Muscle layer of duodenum (tissue), 2 donors: ENCODE results near the gene PRSS53.

ENCODE experiments used
- H3K27ac ChIP-seq: one replicate; pipeline ENCODE4 v1.7.0; 2013; ENCODE audit warnings: mild to moderate bottlenecking, low read length
- H3K27me3 ChIP-seq: one replicate; pipeline ENCODE4 v1.7.0; 2013; ENCODE audit warnings: low read depth, mild to moderate bottlenecking, control low read depth, low read length
- H3K36me3 ChIP-seq, 2 donors: one replicate each; pipeline ENCODE4 v1.7.0; 2013; ENCODE audit warnings: low read length in 2 of 2, control low read depth in 1 of 2, mild to moderate bottlenecking in 1 of 2; ENCODE audit not compliant: insufficient read depth in 2 of 2, control insufficient read depth in 1 of 2
- H3K4me1 ChIP-seq, 2 donors: one replicate each; pipeline ENCODE4 v1.7.0; 2013; ENCODE audit warnings: low read length in 2 of 2, mild to moderate bottlenecking in 2 of 2, control low read depth in 1 of 2, moderate library complexity in 1 of 2; ENCODE audit not compliant: insufficient read depth in 2 of 2, control insufficient read depth in 1 of 2
- H3K4me3 ChIP-seq, 2 donors: one replicate each; pipeline ENCODE4 v1.7.0; 2013; ENCODE audit warnings: low read length in 2 of 2, low read depth in 1 of 2, mild to moderate bottlenecking in 1 of 2
- H3K9me3 ChIP-seq, 2 donors: one replicate each; pipeline ENCODE4 v1.7.0; 2013; ENCODE audit warnings: low read length in 2 of 2, control low read depth in 1 of 2, mild to moderate bottlenecking in 1 of 2; ENCODE audit not compliant: control insufficient read depth in 1 of 2
- donor health status: healthy.

The PRSS53 gene

DNA sequence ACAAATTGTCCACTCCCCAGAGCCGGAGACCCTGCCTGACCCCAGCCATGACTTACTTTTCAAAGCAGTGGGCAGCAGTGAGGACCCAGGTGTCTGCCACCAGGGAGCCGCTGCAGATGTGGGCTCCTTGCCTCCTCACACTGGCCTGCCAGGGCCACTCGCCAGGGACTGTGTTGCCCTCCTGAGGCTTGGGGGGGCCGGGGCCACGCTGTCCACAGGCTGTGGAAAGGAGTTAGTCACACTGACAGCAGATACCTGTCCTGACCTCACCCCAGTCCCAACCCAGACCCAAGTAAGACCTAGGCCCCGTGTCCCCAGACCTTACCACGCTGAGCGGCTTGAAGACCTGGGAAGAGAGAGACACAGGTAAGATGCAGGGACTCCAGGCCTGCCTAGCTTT lies 1.3 kb downstream of the PRSS53 start:
- H3K27me3 ChIP-seq = no peaks in the 10 kb centered on the region
- H3K4me3 ChIP-seq = no peak overlapping the region
- peaks cover 0 to 2% of the 10 kb centered on the region in 2 donors for H3K4me1 ChIP-seq
- H3K36me3 ChIP-seq = peaks cover 8 to 57% of the 10 kb centered on the region in 2 donors
- no peaks in the 10 kb centered on the region for H3K9me3 ChIP-seq
- H3K27ac ChIP-seq = no peak overlapping the region

DNA sequence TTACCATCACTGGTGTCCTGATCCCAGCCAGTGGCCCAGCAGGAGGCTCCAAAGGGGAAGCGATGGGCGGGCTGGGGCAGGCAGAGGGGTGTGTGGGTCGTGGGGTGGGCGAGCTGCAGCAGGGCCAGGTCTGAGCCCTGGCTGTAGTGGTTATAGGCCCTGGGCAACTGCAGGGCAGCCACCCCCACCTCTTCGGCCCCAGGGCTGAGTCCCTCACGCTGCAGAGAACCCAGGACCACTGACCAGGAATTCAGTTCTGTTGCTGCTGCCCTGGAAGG lies 2.2 kb downstream of the PRSS53 start:
- Histone ChIP-seq H3K4me3 (no peak overlapping the region), H3K4me1 (peaks cover 0 to 7% of the 10 kb centered on the region in 2 donors), H3K36me3 (peaks cover 8 to 63% of the 10 kb centered on the region in 2 donors), H3K9me3 (no peaks in the 10 kb centered on the region), H3K27me3 (no peaks in the 10 kb centered on the region), H3K27ac (no peak overlapping the region)

GRCh38 chr16:31085873-31086628 lies 2.7 kb downstream of the PRSS53 start:
- H3K9me3 ChIP-seq = no peaks in the 10 kb centered on the region
- H3K36me3 ChIP-seq = peaks cover 6 to 65% of the 10 kb centered on the region in 2 donors
- no peak overlapping the region for H3K27ac ChIP-seq
- H3K4me1 ChIP-seq = peaks cover 0 to 10% of the 10 kb centered on the region in 2 donors
- H3K4me3 ChIP-seq = no peak overlapping the region
- no peaks in the 10 kb centered on the region for H3K27me3 ChIP-seq

DNA sequence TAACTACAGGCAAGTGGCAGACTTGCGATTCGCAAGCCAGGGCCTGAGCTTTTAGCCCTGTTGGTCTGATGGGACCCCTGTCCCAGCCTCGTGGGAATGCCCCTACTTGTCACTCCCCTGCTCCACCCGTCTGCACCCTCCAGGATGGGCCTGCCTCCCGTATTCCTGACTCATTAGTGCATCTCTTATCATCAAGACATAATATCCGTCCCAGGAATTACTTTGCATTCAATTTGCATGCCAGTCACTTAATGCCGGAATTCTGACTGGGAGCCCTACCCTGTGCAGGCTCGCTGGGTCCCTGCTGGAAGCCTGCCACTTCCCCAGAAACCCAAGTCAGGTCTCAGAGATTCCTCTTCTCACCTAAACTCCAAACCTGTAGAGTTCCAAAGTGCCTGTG lies 3.3 kb downstream of the PRSS53 start:
- peaks cover 8 to 65% of the 10 kb centered on the region in 2 donors for H3K36me3 ChIP-seq
- no peak overlapping the region for H3K4me3 ChIP-seq
- no peaks in the 10 kb centered on the region for H3K27me3 ChIP-seq
- H3K27ac ChIP-seq = no peak overlapping the region
- H3K9me3 ChIP-seq = no peaks in the 10 kb centered on the region
- H3K4me1 ChIP-seq = peaks cover 0 to 10% of the 10 kb centered on the region in 2 donors

- Histone ChIP-seq H3K4me3 (no peak overlapping the region), H3K36me3 (peaks cover 8 to 70% of the 10 kb centered on the region in 2 donors), H3K27me3 (no peaks in the 10 kb centered on the region), H3K27ac (no peak overlapping the region), H3K9me3 (no peaks in the 10 kb centered on the region), H3K4me1 (peaks cover 0 to 10% of the 10 kb centered on the region in 2 donors)
Measured at GRCh38 chr16:31084584-31085302, 4.0 kb downstream of the PRSS53 start.

- Histone ChIP-seq H3K4me1 (peaks cover 0 to 10% of the 10 kb centered on the region in 2 donors), H3K9me3 (no peaks in the 10 kb centered on the region), H3K27me3 (no peaks in the 10 kb centered on the region), H3K4me3 (no peak overlapping the region), H3K36me3 (peaks cover 12 to 73% of the 10 kb centered on the region in 2 donors), H3K27ac (no peak overlapping the region)
Measured at GRCh38 chr16:31083981-31084380, 4.8 kb downstream of the PRSS53 start.

GRCh38 chr16:31083556-31083955 lies 5.2 kb downstream of the PRSS53 start:
- H3K36me3 ChIP-seq = peaks cover 16 to 76% of the 10 kb centered on the region in 2 donors
- no peaks in the 10 kb centered on the region for H3K9me3 ChIP-seq
- H3K27ac ChIP-seq = no peak overlapping the region
- H3K4me3 ChIP-seq = no peak overlapping the region
- peaks cover 0 to 10% of the 10 kb centered on the region in 2 donors for H3K4me1 ChIP-seq
- no peaks in the 10 kb centered on the region for H3K27me3 ChIP-seq

DNA sequence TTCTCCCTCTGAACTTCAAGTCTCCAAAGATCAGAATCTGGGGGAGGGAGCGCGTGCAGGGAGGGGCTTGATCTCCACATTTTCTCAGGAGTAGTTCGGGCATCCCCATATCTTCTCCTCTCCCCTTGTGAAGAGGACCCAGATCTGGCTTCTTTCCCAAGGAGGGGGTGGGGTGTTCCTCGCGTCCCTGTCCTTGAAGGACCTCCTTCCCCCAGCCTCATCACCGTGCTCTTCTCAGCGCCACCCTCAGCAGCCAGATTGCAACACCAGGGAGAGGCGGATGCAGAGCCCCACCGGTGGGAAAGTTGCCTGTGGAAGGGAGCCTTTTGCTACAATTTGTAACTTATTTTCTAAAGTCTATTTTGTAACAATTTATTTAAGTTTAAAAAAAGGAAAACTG lies 5.7 kb downstream of the PRSS53 start:
- Histone ChIP-seq H3K36me3 (peaks cover 19 to 81% of the 10 kb centered on the region in 2 donors), H3K27me3 (no peaks in the 10 kb centered on the region), H3K9me3 (no peaks in the 10 kb centered on the region), H3K4me3 (no peak overlapping the region), H3K27ac (no peak overlapping the region), H3K4me1 (peaks cover 0 to 10% of the 10 kb centered on the region in 2 donors)

- H3K27ac ChIP-seq = no peak overlapping the region
- no peaks in the 10 kb centered on the region for H3K27me3 ChIP-seq
- H3K36me3 ChIP-seq = peaks cover 21 to 85% of the 10 kb centered on the region in 2 donors
Measured at GRCh38 chr16:31082368-31083045, 6.2 kb downstream of the PRSS53 start.

GRCh38 chr16:31081428-31082351 lies 7.1 kb downstream of the PRSS53 start:
- no peaks in the 10 kb centered on the region for H3K27me3 ChIP-seq
- H3K9me3 ChIP-seq = no peaks in the 10 kb centered on the region
- H3K36me3 ChIP-seq = peaks cover 29 to 85% of the 10 kb centered on the region in 2 donors
- H3K4me3 ChIP-seq = no peak overlapping the region
- H3K27ac ChIP-seq = no peak overlapping the region
- H3K4me1 ChIP-seq = peaks cover 0 to 10% of the 10 kb centered on the region in 2 donors

More at GRCh38 chr16:31082368-31083045, 6.2 kb downstream of the PRSS53 start:
- no peak overlapping the region for H3K4me3 ChIP-seq
- H3K9me3 ChIP-seq = no peaks in the 10 kb centered on the region
- peaks cover 0 to 10% of the 10 kb centered on the region in 2 donors for H3K4me1 ChIP-seq
